GM12874 (cell line): ENCODE data around the gene NID1.

ENCODE experiments used
- TF ChIP-seq, protein P1 (sequence below): IDR thresholded peaks from 2 replicates; pipeline ENCODE4 v1.5.1; 2011; ENCODE audit warnings: low read depth, mild to moderate bottlenecking, control low read depth, low read length, moderate library complexity; ENCODE audit not compliant: insufficient read depth

Gene NID1

GRCh38 chr1:235946571-235946981 lies 118.3 kb downstream of the NID1 start:
- TF ChIP-seq, protein P1, sequence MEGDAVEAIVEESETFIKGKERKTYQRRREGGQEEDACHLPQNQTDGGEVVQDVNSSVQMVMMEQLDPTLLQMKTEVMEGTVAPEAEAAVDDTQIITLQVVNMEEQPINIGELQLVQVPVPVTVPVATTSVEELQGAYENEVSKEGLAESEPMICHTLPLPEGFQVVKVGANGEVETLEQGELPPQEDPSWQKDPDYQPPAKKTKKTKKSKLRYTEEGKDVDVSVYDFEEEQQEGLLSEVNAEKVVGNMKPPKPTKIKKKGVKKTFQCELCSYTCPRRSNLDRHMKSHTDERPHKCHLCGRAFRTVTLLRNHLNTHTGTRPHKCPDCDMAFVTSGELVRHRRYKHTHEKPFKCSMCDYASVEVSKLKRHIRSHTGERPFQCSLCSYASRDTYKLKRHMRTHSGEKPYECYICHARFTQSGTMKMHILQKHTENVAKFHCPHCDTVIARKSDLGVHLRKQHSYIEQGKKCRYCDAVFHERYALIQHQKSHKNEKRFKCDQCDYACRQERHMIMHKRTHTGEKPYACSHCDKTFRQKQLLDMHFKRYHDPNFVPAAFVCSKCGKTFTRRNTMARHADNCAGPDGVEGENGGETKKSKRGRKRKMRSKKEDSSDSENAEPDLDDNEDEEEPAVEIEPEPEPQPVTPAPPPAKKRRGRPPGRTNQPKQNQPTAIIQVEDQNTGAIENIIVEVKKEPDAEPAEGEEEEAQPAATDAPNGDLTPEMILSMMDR, result peak; percentile 55

DNA sequence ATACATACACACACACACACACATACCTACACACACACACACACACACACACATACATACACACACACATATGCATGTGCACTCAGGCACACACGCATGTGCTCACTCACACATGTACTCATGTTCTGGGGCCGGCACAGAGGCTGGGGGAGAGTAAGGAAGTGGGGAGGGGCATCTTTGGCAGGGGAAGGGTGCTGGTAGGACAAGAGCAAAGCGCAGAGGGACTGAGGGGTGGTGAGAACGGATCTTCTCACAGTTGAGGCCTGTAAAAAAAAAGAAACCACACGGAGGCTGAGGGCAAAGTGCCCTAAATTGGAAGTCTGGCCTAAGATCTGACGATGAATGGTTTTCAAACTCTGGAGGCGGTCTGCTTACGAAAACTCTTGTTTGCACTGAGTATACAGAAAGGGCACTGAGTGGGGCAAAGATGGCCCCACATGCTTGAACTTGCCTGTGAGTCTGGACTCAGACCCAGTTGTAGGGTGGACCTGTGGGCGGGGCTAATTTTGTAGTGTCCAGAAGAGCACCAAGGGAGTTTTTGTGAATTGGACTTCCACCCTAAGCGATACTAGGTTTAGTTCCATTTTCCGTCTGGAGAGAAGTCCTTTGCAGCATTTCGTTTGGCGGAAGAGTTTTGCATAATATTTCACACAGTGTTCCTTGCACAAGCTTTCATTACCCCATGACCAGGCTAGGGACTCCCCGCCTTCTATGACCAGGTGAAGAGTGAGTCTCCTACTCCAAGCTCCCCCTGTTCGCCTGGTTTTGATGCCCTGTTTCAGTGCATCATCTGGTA lies 118.9 kb downstream of the NID1 start:
- TF ChIP-seq, protein P1, result no peak

DNA sequence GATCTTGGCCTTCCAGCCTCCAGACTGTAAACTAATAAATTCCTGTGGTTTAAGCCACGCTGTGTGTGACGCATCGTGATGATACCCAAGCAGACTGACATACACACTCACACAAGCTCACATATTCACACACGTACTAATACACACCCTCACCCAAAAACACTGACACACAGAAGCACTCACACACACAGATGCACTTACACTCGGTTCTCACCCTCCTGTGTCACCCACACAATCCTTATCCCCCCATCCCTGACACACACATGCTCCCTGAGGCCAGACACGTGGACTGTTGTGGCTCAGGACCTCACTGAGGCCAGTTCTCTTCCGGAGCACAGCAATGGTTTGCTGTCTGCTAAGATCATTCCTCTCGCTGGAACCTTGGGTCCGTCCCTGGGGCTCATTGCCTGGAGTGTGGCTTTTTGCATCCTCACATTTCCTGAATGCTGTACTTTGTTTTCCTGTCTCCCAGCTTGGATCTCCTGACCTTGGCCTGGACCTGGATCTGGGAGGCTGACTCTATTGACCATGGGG lies 121.2 kb downstream of the NID1 start:
- TF ChIP-seq, protein P1, result no peak

DNA sequence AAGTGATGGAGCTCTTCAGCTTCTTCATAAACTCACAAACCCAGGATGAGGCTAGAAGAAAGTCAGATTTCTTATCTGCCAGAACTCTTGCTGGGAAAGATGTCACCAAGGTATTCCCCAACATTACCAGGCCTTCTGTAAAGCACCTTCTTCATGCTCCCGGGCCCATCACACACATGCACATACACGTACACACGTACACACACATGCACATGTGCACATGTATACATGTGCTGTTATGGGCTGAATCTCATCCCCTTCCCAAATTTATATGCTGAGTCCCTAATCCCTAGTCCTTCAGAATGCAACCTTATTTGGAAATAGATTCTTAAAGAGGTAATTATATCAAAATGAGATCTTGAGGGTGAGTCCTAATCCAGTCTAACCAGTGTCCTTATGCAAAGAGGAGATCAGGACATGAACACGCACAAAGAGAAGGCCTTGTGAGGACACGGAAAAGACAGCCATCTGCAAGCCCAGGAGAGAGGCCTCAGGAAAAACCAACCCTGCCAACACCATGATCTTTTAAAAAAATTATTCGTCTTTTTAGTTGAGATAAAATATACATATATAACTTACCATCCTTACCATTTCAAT lies 121.8 kb downstream of the NID1 start:
- TF ChIP-seq, protein P1, result no peak

GRCh38 chr1:235942625-235942934 lies 122.3 kb downstream of the NID1 start:
- TF ChIP-seq, protein P1, result no peak

- TF ChIP-seq, protein P1, result no peak
Observed at GRCh38 chr1:235941876-235942624, 122.8 kb downstream of the NID1 start.

GRCh38 chr1:235940285-235940684 lies 124.6 kb downstream of the NID1 start:
- TF ChIP-seq, protein P1, result no peak
